IPS DF 4.7 (cell line): ENCODE measurements around the gene IFNA6.
"Not testable (repeated sequence)": the region's sequence is repeated elsewhere in the genome, so short reads cannot be mapped to it uniquely, and the experiment has no call there.

ENCODE experiments used
- DNase-seq: peaks from one replicate; pipeline ENCODE4 v3.0.0-alpha.2; 2013; ENCODE audit warnings: low spot score; ENCODE audit errors: extremely low read depth

The IFNA6 gene

GRCh38 chr9:21350787-21351186, at the start of gene IFNA6:
Gene IFNA6 (minus strand): TSS chr9:21350887. CDS start chr9:21350887, 0 bp downstream.
- no peak for DNase-seq

DNA sequence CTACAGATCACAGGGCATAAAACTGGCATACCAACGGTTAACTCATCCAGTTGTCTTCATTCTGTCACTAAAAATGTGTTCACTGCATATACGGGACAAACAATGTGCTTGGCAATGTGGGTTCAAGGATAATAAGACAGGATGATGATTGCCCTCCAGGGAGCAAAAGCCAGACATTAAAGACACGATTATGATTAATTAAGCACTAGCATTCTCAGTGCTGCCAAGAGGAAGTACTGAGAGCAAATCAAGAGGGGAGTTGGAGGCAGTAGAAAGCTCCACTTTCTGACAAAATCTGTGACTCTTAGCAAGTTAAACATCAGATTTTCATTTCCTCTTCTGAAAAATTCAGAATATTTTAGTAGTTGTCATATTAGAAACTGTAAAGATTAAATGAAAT, 49.3 kb upstream of the IFNA6 start:
- no peak for DNase-seq

GRCh38 chr9:21398955-21399489, 48.3 kb upstream of the IFNA6 start:
- DNase-seq = no peak

DNA sequence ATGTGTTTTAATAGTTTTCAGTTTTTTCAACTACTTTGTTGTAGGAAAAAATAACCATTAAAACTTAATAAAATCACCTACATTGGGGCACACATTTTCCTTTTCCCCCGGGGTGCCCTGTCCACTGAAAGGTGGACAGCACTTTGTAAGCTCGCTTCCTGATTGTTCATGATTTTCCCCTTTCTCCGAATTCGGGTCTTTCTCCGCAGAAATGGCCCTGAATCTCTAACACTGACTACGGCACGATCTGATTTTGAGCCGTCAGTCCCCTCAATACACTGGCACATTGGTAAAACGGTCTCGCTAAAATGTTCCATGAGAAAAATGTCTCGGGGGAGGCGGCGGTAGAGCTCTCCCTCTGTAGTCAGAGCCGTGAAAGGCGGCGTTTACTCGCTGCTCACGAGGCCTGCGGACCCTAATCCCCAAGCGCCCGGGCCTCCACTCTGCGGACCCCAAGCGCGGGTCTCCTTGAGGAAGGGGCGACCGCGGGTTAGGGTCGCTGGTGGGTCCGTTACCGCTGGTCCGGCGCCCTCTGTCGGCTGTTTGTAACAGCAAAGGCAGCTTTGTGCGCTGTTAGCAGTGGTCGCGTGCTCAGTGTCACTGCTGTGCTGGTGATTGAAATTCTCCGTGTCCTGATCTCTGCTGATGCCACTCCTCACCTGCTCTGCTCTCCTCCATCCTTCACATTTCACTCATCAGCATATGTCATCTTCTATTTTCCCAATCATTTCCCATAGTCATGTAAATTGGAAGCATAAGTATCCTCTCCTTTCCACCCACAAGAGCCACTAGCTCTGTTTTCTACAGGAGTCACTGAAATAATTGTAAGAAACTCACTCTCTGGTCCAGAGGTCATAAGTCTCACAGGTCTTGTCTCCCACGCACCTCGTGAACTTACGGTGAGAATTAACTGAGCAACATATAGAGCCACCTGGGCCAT, 45.4 kb upstream of the IFNA6 start:
- DNase-seq = no peak

GRCh38 chr9:21392270-21392669, 41.6 kb upstream of the IFNA6 start:
- no peak for DNase-seq

DNA sequence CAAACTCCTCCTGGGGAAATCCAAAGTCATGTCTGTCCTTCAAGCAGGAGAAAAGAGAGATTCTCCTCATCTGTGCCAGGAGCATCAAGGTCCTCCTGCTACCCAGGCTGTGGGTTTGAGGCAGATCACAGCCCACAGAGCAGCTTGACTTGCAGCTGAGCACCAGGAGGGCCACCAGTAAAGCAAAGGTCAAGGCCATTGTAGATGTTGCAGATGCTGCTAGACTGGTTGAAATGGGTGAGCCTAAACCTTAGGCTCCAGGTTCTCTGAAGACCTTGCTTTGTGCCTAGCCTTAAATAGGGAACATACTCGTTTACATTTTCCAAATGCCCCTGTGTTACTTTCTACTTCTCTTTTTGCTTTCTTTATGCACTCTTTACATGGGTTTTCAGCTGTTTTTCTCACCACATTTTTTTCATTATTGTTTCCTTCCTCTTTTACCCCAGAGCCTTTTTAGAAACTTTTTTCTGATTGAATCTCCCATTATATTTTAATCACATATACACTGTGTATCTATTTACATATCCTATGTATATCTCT, 34.5 kb upstream of the IFNA6 start, which contains the start of gene IFNA2:
IFNA2 (minus strand) TSS at position 268 of the 540 bp plus-strand sequence; CDS start at position 199, 69 bp downstream.
- DNase-seq = no peak

- DNase-seq = no peak
These were observed 32.9 kb upstream of the IFNA6 start for GRCh38 chr9:21383627-21384026.

DNA sequence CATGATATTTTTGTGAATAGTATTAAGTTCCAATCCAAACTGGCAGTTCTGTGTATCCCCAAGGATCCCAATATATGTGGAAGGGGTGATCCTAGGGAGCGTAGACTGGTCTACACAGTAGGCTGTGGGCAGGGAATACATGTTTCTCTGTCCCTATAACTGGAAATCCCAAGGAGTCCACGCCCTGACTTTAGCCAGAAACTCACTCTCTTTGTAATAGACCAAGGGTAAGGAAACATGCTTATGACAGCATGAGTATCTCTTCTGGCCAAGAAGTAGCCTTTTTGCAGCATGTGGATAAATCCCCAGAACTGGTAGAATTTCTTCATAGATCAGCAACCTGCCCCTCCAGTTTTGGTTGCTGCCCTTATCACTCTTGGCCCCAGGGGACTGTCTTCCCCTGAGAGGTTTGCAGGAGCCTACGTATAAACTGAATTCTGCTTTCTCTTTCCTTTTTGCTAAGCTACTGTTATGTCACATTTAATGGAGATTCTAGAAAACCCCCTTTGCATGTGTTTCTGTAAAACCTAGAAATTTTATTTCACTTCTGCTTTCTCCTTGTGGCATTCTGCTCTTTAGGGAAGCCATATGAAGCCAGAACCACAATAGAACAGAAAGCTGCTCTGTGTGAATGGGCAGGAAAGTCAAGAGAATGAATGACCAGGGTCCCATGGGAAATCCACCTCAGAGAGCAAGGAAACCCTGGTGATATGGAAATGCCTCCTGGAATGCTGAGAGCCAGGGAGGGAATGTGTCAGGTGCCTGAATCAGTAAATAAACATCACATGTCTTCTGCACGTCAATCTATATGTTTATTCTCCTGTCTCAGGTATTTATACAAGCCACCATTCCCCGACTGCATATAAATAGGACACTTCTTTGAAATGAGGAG, 31.0 kb upstream of the IFNA6 start:
- no peak for DNase-seq

DNA sequence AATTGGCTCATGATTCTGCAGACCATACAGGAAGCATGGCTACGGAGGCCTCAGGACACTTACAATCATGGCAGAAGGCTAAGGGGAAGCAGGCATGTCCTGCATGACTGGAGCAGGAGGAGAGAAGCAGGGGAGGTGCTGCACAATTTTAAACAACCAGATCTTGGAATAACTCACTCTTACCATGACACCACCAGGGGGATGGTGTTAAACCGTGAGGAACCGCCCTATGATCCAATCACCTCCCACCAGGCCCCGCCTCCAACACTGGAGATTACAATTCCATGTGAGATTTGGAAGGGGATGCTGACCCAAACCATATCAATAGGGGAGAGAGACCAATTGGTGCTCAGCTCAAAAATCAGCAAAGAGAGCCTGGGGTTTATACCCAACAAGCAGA, 20.8 kb upstream of the IFNA6 start:
- not testable (repeated sequence) for DNase-seq

DNA sequence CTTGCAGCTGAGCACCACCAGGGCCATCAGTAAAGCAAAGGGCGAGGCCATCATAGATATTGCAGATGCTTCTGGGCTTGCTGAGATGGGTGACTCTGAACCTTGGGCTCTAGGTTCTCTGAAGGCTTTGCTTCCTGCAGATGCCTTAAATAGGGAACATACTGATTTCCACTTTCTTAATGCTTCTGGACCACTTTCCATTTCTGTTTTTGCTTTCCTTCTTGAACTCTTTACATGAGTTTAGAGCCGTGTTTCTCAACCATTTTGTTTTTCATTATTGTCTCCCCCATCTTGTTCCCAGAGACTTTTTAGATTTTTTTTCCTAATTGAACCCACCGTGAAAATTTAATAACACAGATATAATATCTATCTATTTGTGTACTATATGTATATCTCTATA, 17.3 kb upstream of the IFNA6 start, which contains the start of gene IFNA13:
IFNA13 (minus strand) TSS at position 101 of the 400 bp plus-strand sequence; CDS start at position 54, 47 bp downstream.
- no peak for DNase-seq

GRCh38 chr9:21367169-21367568, 16.5 kb upstream of the IFNA6 start:
- DNase-seq = not testable (repeated sequence)

DNA sequence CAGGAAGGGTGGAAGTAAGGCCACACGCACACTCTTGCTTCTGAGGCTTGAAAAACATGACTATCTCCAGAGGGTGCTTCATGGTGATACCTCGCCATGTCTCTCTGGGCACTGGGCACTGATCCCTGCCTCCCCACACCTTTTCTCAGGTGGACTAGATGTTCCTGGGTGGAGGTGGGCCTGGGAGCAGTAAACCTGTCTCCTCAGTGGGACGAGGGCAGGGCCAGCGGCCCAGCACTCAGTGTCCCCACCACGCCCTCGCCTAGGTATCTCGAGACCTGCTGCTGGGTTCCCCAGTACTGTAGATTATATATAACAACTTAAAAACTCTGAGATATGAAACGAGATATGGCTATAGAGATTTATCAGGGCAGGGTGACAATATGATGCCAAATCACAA, 11.6 kb upstream of the IFNA6 start:
- no peak for DNase-seq

DNA sequence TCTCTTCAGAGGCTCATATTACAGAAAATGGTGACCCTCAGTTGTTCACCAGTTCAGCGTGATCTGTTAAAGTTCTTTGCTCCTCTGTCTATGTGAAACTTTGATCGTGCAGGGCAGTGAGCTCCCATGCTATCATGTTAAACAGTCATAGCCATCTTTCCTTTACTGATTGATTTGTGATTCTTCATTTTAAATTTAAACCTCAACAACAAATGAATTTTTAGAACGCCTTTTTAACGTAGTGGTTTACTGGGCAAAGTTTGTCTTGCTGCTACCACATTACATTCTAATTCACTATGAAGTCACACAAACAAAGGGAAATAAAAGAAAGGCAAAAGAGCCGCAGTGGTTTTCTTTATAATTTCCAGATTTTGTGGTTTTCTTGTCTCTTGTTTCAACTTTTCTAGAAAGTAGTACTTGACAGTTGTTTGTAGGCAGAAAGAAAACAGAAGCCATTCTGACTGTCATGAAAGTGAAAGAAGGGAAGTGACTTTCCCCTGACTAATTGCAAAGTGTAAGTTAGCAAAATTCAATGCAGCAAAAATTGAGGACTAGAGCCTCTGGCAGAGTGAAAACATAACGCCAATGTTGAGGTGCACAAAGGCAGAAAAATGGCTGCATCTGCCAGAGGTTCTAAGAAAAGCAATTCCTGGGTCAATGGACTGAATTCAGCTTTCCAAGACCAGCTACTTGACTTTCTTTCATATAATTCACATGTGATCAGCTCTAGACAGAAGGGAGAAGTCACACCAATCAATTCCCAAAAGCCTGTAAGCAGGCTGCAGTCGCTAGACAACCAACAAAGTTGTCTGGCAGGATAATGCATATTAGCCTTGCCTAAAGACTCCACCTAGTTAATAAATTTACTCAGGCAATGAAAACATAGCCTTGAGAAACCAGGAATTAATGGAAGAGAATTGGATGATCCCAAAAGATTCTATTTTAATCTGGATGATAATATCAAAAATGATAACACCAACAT, 7.1 kb upstream of the IFNA6 start:
- DNase-seq = no peak

- DNase-seq = no peak
These were observed 2.2 kb downstream of the IFNA6 start for GRCh38 chr9:21348430-21348970.

- DNase-seq = no peak
These were observed 10.0 kb downstream of the IFNA6 start for GRCh38 chr9:21340735-21341134.

DNA sequence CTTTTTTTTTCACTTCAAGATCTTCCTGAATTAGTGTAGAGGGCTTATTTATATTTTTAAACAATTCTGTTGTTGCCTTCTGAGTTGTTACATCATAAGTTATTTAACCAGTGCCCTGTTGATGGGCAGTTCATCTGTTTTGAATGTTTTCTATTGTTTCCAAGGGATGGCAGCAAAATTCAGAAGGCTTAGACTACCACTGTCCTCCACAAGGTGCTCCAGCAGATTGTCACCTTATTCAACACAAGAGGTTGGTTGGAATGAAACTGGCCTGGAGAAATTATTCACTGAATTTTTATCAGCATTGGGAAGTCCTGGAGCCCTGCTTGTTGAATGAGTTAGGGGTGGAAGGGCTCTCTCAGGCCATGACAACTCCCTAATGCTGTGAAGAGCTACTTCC, 14.2 kb downstream of the IFNA6 start:
- DNase-seq = no peak

GRCh38 chr9:21334701-21335632, 15.7 kb downstream of the IFNA6 start, which contains the start of gene KLHL9:
Gene KLHL9 (minus strand): TSS chr9:21335404. CDS start chr9:21334859, 545 bp downstream.
- DNase-seq = peak; percentile 19

DNA sequence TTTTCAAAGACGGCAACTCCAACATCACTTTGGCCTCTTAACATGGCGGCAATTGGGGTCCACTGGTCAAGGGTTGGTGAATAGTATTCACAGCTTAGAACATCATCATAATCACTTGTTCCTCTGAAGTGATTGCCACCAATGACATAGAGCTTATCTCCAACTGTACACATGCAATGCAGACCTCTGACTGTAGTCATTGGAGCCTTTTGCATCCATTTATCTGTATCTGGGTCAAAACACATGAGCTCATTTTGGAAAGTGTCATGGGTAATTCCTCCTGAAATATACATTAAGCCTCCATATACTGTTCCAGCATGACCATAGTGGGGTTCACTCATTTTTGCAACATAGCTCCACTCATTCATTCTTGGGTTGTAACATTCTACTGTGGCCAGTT, 17.5 kb downstream of the IFNA6 start:
- no peak for DNase-seq
